Measurements from ENCODE around the gene AGO4.
"Not testable (repeated sequence)": the region's sequence is repeated elsewhere in the genome, so short reads cannot be mapped to it uniquely, and the experiment has no call there.

AGO4 gene

DNA sequence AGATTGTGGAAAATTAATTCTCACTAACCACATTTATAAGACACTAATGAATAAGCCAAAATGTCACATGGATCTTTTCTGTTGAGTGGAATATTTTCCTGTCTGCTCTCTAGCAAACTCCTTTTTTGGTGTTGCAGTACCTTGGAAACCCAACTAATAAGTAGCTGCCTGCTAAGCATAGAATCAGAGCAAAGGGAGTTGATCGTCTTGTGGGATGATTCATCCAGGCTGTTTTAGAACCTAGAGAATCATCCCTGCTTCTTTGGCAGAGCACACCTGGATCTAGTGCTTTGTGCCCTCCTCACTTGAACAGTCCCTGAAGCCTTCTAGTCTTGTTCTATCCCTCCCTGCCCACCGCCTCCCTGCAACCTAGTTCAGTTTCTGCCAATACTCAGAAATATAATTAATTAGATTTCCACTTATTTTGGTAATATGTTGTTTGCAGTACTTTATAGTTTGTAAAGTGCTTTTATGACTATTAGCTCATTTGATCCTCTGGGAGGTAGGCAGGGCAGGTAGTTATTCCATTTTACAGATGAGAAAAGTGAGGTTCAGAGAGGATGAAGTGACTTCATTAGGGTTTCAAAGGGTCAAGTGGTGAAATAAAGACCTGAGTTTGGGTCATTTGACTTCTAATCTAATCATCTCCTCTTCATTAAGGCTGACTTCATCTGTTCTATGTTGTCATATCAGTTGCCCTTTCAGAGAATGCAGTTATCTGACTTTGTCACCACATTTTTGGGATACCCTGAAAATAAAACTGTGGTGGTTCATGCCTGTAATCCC is 2.5 kb downstream of the AGO4 start:
- DNase-seq (ENCODE audit: low read depth) = no peak

DNA sequence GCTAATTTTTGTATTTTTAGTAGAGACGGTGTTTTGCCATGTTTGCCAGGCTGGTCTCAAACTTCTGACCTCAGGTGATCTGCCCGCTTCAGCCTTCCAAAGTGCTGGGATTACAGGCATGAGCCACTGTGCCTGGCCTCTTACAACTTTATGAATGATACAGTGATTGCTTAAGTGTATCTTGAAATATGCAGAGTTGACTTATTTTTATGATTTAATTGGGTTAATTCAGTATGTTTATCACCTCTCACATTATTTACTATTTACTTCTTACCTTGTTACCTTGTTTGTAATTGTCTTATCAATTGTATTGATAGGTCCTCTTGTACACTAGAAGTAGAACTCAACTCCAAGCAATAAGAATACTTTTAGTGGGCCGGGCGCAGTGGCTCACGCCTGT is 4.9 kb downstream of the AGO4 start:
- not testable (repeated sequence) for DNase-seq (ENCODE audit: low read depth)

DNA sequence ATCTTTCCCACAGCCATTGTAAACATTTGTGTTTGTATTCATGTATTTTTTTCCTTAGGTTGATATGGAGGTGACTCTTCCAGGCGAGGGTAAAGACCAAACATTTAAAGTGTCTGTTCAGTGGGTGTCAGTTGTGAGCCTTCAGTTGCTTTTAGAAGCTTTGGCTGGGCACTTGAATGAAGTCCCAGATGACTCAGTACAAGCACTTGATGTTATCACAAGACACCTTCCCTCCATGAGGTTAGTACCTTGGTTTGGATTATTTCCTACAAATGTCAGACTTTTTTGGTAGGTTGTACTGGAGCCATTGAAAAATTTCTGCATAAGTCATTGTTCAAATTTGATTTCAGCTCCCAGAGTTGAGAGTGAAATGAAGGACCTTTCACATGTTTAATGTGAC is 17.4 kb downstream of the AGO4 start:
- DNase-seq (ENCODE audit: low read depth) = no peak

DNA sequence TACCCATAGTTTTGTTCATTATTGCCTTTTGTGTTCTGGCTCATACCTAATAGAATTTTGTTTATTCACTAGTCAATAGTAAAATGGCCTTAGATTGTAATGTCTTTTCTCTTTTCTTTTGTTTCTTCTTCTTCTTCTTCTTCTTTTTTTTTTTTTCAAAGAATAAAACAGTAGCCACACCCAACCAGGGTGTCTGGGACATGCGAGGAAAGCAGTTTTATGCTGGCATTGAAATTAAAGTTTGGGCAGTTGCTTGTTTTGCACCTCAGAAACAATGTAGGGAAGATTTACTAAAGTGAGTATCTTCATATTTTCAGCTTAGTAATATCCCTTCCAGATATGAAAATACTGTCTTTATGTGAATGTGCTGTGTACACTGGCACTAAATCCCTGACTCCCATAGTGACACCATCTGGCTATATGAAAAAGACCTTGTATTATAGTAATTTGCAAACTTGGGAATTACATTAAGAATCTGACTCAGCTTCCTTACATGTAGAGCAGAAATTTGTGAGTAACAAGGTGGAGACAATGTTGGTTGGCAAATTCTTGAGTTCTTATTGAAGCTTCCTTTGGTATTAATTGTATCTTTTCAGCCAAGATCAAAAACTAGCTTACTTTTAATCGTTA is 24.6 kb downstream of the AGO4 start:
- no peak for DNase-seq (ENCODE audit: low read depth)

GRCh38 chr1:35833395-35833794 is 25.6 kb downstream of the AGO4 start:
- DNase-seq (ENCODE audit: low read depth) = no peak

DNA sequence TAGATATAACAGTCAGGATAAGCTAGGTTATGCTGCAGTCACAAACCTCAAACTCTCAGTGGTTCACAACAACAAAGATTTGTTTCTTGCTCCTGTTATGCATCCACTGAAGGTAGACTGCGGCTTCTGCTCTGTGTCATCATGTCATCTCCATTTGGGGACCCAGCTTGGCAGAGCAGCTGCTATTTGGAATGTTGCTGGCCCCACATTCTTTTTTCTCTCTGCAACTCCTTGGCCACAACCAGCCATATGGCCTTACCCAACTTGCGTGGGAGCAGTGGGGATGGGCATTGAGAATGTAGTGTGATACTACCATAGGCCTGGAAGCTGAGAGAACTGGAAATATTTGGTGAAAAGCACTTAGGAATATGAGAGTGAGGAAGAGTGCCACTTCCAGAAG is 26.4 kb downstream of the AGO4 start:
- DNase-seq (ENCODE audit: low read depth) = no peak

- no peak for DNase-seq (ENCODE audit: low read depth)
Measured at GRCh38 chr1:35835398-35835797, 27.6 kb downstream of the AGO4 start.

- no peak for DNase-seq (ENCODE audit: low read depth)
Measured at GRCh38 chr1:35836734-35837133, 28.9 kb downstream of the AGO4 start.

DNA sequence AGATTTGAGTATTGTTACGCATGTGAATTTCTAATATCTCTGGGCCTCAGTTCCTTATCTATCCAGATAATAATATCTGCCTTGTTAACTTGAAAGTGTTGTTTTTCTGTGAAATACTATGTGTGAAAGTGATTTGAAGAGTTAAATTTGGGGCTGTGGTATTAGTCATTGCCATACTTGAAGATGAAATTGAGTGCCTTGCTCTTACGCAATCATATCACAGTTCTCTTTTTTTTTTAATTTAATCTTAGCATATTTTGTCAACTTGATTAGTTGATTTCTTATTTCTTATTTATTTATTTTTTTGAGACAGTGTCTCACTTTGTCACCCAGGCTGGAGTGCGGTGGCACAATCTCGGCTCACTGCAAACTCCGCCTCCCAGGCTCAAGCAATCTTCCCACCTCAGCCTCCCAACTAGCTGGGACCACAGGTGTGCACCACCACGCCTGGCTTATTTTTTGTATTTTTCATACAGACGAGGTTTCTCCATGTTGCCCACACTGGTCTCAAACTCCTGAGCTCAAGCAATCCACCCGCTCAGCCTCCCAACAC is 31.0 kb downstream of the AGO4 start:
- DNase-seq (ENCODE audit: low read depth) = no peak

GRCh38 chr1:35844826-35845225 is 37.0 kb downstream of the AGO4 start:
- DNase-seq (ENCODE audit: low read depth) = no peak

DNA sequence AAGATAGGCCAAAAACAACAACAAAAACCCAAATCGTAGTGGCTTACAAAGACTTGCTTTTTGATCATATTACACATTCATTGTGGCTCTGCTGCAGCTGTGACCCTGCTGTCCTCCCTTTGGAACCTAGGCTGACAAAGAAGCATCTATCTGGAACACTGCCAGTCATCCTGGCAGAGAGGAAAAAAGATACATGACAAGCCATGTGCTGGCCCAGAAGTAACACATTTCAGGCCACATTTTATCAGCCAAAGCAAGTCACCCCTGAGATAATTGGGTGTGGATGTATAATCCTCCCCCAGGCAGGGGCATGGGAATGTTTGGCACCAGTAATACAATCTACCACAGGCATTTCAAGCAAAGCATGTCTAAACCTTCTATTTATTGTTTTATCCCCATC is 38.0 kb downstream of the AGO4 start:
- no peak for DNase-seq (ENCODE audit: low read depth)

GRCh38 chr1:35847935-35848565 is 40.2 kb downstream of the AGO4 start:
- DNase-seq (ENCODE audit: low read depth) = no peak

- DNase-seq (ENCODE audit: low read depth) = no peak
Measured at GRCh38 chr1:35850051-35850450, 42.2 kb downstream of the AGO4 start.

DNA sequence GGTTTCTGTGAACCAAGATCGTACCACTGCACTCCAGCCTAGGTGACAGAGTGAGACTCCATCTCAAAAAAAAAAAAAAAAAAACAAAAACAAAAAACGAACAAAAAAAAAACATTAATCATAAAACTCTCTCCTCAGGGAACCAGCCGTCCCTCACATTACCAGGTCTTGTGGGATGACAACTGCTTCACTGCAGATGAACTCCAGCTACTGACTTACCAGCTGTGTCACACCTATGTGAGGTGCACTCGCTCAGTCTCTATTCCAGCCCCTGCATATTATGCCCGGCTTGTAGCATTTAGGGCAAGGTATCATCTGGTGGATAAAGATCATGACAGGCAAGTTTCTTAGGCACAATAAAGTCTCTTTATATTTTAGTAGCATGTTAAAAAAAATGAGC is 42.9 kb downstream of the AGO4 start:
- DNase-seq (ENCODE audit: low read depth) = no peak

DNA sequence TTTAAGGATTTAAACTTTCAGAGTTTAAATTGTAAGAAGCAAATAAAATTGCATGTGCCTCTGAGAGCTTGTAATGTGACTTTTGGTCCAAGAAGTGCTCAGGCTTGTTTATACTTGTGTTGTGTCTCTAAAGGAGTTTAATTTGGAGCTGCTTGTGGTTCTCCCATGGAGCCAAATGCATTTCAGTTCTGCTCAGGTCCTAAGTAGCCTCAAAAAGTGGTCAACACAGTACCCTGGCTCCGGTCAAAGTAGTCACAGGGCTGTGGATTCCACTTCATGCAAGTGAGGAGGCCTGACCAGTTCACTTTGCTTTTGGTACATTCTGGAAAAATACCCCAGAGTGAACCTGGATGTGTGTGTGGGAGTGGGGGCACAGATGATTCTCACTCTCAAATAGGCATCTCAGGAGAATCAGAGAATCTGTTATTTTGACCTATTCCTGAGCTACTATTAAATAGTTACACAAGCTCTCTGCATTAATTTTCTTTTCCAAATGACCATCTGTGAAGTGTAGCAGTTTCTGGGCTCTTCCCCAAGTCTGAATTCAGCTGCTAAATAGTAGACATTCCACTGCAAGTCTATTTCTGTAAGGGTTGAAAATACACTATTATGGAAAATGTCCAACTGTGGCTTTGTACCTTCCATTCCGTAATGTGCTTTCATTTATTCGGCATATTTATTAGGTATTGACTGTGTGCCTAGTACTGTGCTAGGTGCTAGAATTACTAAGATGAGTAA is 43.5 kb downstream of the AGO4 start:
- no peak for DNase-seq (ENCODE audit: low read depth)

DNA sequence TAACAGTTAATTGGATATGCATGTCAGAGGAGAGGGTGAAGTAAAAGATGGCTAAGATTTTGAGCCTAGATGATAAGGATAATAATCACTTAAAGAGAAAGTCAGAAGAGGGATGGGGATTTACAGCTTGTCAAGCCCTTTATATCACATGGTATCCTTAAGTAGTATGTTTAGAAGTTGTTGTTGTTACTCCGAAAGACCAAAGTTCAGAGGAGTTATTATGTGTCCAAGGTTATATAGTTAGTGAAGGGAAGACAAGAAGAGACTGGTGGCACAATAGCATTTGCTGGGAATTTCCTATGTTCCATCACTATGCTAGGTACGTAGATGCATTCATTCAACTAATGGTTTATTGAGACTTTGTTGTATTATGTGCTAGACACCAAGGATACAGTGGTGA is 44.4 kb downstream of the AGO4 start:
- DNase-seq (ENCODE audit: low read depth) = no peak

DNA sequence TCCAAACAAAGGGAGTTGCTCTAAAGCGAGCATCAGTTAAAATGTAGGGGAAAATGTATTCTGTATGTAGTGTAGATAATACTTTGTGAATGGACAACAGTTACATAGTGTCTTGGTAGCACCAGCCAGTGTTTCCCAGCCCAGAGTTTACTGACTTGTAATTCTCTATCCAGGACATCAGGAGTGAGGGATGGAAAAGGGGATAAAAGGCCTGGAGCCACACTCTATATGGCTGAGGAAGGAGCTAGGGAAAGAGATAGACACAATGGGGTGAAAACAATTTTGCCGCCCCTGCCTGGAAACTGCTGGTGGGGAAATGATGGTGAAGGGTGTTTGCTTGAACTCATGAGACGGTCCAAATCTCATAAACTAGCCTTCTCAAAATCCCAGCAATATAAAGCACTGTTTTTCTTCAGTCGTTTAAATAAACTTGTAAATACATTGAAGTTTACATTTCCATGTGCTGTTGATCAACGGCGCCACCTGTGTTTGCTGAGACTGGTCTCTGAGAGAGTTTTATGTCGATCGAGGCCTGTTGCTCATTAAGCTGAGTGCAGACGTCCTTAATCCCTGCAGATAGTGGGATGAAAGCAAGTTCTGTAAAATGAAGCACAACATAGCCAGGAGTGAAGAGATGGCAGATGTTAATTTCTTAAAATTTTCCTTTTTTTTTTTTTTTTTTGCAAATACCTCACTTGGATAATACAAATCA is 47.3 kb downstream of the AGO4 start:
- DNase-seq (ENCODE audit: low read depth) = no peak

DNA sequence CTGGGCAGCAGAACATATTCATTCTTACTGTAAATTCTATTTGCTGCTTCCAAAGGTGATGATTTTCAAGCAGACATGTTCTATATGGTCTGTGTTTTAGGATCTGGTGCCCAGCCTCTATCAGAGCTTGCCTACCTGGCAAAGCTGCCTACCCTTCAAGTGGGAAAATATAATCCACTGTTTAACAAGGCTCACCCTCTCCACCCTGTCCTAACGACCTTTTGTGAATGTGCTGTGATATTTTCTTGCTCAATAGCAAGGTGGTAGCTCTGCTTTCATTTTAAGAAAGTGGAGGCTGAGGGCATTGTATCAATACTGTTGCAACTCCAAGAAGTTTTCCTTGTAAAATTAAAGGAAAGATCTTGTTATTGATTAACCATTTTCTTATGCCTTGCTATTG is 49.1 kb downstream of the AGO4 start:
- DNase-seq (ENCODE audit: low read depth) = no peak

GRCh38 chr1:35857830-35858229 is 50.0 kb downstream of the AGO4 start:
- no peak for DNase-seq (ENCODE audit: low read depth)

GRCh38 chr1:35860696-35861095 is 52.9 kb downstream of the AGO4 start:
- DNase-seq (ENCODE audit: low read depth) = no peak

DNA sequence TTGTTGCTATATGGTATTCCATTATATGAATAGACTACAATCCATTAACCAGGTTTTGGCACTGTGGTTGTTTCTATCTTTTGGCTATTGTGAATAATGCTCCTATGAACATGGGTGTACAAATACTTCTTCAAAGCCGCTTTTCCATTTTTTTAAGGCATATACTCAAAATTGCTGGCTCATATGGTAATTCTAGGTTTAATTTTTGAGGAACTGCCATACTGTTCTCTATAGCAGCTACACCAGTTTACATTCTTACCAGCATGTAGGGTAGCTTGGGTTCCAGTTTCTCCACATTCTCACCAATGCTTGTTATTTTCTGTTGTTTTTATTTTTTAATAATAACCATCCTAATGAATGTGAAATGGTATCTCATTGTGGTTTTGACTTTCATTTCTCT is 55.3 kb downstream of the AGO4 start:
- DNase-seq (ENCODE audit: low read depth) = no peak

Measured in stimulated activated CD8-positive, alpha-beta memory T cell treated with anti-CD3 and anti-CD28 coated beads, Interleukin-7, amount 100 ng/mL, for 24 hours (primary cell).